HepG2 (cell line): ENCODE data around the gene FURIN.

Source experiments
- KDM5A ChIP-seq: fragments of 200-600 bp; sonication (generic); IDR thresholded peaks from 2 replicates; pipeline ENCODE4 v1.7.0; 2018; ENCODE audit warnings: antibody characterized with exemption, mild to moderate bottlenecking, low read length, borderline replicate concordance
- POLR2AphosphoS5 ChIP-seq: IDR thresholded peaks from 2 replicates; pipeline ENCODE4 v1.6.1; 2012; ENCODE audit warnings: low read depth, low read length
- RFX5 ChIP-seq: IDR thresholded peaks from 2 replicates; pipeline ENCODE4 v1.6.1; 2011; ENCODE audit warnings: low read depth, low read length, improper control_type of control experiment
- ZBTB20 ChIP-seq: sonication (generic); formaldehyde crosslinking; IDR thresholded peaks from 2 replicates; pipeline ENCODE4 v1.8.1; 2023; ENCODE audit warnings: missing genetic modification reagents, low read depth, mild to moderate bottlenecking, borderline replicate concordance
- TF ChIP-seq, protein P1 (sequence below): sonication (generic); formaldehyde crosslinking; IDR thresholded peaks from 2 replicates; pipeline ENCODE4 v1.5.0; 2020; ENCODE audit warnings: mild to moderate bottlenecking, missing genetic modification reagents, moderate library complexity

DNA sequence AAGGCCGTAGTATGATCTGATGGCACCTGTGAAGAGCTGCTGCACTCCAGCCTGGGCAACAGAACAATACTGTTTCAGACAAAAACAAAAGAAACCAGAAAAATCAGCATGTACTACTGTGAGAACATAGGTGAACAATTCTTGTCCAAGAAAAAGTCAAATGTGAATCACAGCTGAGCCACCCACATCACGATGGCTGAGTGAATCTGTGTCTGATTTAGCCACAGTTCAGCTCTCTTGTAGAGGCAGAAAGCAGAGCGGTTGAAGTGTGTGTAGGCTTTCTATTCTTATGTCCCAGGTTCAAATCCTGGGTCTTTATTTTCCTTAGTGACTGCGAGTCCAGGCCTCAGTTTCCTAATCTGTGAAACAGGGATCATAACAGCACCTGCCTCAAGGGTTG lies 4.4 kb upstream of the FURIN start:
- no peak for TF ChIP-seq RFX5
- TF ChIP-seq ZBTB20 (CRISPR knock-in tag), result no peak
- TF ChIP-seq, protein P1, sequence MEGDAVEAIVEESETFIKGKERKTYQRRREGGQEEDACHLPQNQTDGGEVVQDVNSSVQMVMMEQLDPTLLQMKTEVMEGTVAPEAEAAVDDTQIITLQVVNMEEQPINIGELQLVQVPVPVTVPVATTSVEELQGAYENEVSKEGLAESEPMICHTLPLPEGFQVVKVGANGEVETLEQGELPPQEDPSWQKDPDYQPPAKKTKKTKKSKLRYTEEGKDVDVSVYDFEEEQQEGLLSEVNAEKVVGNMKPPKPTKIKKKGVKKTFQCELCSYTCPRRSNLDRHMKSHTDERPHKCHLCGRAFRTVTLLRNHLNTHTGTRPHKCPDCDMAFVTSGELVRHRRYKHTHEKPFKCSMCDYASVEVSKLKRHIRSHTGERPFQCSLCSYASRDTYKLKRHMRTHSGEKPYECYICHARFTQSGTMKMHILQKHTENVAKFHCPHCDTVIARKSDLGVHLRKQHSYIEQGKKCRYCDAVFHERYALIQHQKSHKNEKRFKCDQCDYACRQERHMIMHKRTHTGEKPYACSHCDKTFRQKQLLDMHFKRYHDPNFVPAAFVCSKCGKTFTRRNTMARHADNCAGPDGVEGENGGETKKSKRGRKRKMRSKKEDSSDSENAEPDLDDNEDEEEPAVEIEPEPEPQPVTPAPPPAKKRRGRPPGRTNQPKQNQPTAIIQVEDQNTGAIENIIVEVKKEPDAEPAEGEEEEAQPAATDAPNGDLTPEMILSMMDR, result no peak
- no peak for TF ChIP-seq POLR2AphosphoS5
- no peak for TF ChIP-seq KDM5A
